ENCODE results near the gene DIP2B. TPM values are rescaled to one million over a fixed set of nuclear protein-coding genes. Genes with fewer than 3 reads are reported as not detected.
"Not testable (repeated sequence)": the region's sequence is repeated elsewhere in the genome, so short reads cannot be mapped to it uniquely, and the experiment has no call there.

Gene DIP2B
- total RNA-seq, 1 experiment from 2014 or later = 26.1 TPM

- H3K36me3 Mint-ChIP-seq = peaks cover 6% of the 10 kb centered on the region
- H3K4me3 Mint-ChIP-seq = no peak overlapping the region
- ChIA-PET CTCF (interaction anchor here (0.7 kb wide), 2 partner anchors 117 to 210 kb away, joined by 3 read pairs; no protein-coding TSS in a partner anchor), POLR2A (no interaction called here)
- H3K27ac Mint-ChIP-seq = peak overlapping the region; percentile 57; the same call in 1 of the 2 replicates
- no peak for TF ChIP-seq EMX1 (CRISPR knock-in tag; IDR thresholded peaks at IDR 0.05)
- no peak for TF ChIP-seq ZNF263 (CRISPR knock-in tag; IDR thresholded peaks at IDR 0.05; ENCODE audit: low read depth)
- no peak for TF ChIP-seq FOXK1 (CRISPR knock-in tag; IDR thresholded peaks at IDR 0.05)
- TF ChIP-seq TEAD4 (CRISPR knock-in tag; IDR thresholded peaks at IDR 0.05) = no peak
- TF ChIP-seq, protein P1, sequence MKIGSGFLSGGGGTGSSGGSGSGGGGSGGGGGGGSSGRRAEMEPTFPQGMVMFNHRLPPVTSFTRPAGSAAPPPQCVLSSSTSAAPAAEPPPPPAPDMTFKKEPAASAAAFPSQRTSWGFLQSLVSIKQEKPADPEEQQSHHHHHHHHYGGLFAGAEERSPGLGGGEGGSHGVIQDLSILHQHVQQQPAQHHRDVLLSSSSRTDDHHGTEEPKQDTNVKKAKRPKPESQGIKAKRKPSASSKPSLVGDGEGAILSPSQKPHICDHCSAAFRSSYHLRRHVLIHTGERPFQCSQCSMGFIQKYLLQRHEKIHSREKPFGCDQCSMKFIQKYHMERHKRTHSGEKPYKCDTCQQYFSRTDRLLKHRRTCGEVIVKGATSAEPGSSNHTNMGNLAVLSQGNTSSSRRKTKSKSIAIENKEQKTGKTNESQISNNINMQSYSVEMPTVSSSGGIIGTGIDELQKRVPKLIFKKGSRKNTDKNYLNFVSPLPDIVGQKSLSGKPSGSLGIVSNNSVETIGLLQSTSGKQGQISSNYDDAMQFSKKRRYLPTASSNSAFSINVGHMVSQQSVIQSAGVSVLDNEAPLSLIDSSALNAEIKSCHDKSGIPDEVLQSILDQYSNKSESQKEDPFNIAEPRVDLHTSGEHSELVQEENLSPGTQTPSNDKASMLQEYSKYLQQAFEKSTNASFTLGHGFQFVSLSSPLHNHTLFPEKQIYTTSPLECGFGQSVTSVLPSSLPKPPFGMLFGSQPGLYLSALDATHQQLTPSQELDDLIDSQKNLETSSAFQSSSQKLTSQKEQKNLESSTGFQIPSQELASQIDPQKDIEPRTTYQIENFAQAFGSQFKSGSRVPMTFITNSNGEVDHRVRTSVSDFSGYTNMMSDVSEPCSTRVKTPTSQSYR (CRISPR knock-in tag; IDR thresholded peaks at IDR 0.05) = no peak
- no peak for TF ChIP-seq ERG (CRISPR knock-in tag; IDR thresholded peaks at IDR 0.05)
- no peak for TF ChIP-seq ZNF121 (CRISPR knock-in tag; IDR thresholded peaks at IDR 0.05)
- DNase-seq (ENCODE audit: low spot score) = no peak
- no peak for ATAC-seq
- H3K27me3 Mint-ChIP-seq (ENCODE audit: low read depth) = no peaks in the 10 kb centered on the region
- H3K4me1 Mint-ChIP-seq = peaks cover 7% of the 10 kb centered on the region
- H3K9me3 Mint-ChIP-seq = no peaks in the 10 kb centered on the region
These were observed 15.8 kb downstream of the DIP2B start for GRCh38 chr12:50520416-50521207.

DNA sequence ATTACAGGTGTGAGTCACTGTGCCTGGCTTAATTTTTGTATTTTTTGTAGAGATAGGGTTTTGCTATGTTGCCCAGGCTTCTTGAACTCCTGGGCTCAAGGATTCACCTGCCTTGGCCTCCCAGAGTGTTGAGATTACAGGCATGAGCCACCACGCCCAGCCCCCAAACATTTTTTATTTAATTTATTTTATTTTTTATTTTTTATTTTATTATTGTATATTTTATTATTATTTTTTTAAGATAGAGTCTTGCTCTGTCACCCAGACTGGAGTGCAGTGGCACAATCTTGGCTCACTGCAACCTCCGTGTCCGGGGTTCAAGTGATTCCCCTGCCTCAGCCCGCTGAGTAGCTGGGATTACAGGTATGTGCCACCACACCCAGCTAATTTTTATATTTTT lies 17.0 kb downstream of the DIP2B start:
- DNase-seq (ENCODE audit: low spot score); H3K27me3 Mint-ChIP-seq (ENCODE audit: low read depth); H3K27ac Mint-ChIP-seq; H3K36me3 Mint-ChIP-seq; ATAC-seq; H3K9me3 Mint-ChIP-seq; H3K4me3 Mint-ChIP-seq: not testable (repeated sequence)
- peaks cover 16% of the 10 kb centered on the region for H3K4me1 Mint-ChIP-seq
- POLR2A ChIA-PET = interaction anchor here (0.7 kb wide), 1 partner anchor 394 kb away, joined by 5 read pairs; no protein-coding TSS in a partner anchor
- peak; percentile 94 for TF ChIP-seq HMGA2 (CRISPR knock-in tag; IDR thresholded peaks at IDR 0.05)
- CTCF ChIA-PET = interaction anchor here (0.7 to 1.2 kb wide), 2 partner anchors 9 to 424 kb away, joined by 4 read pairs; no protein-coding TSS in a partner anchor

- Mint-ChIP-seq H3K27ac (no peak overlapping the region), H3K27me3 (ENCODE audit: low read depth) (no peaks in the 10 kb centered on the region), H3K36me3 (no peaks in the 10 kb centered on the region; the same call in 1 of the 2 replicates), H3K4me1 (peaks cover 17% of the 10 kb centered on the region), H3K4me3 (no peak overlapping the region), H3K9me3 (no peaks in the 10 kb centered on the region)
- no peak for DNase-seq (ENCODE audit: low spot score)
- POLR2A ChIA-PET = interaction anchor here (0.5 to 0.6 kb wide), 3 partner anchors 10 to 254 kb away, joined by 3 to 5 read pairs (median 3); no protein-coding TSS in a partner anchor
- CTCF ChIA-PET = interaction anchor here (1.0 to 1.4 kb wide), 4 partner anchors 14 to 116 kb away, joined by 3 to 4 read pairs (median 4); no protein-coding TSS in a partner anchor
- no peak for ATAC-seq
- TF ChIP-seq NR1H2 (CRISPR knock-in tag; IDR thresholded peaks at IDR 0.05) (no peak), MXD4 (CRISPR knock-in tag; IDR thresholded peaks at IDR 0.05; ENCODE audit: borderline replicate concordance) (no peak), NFATC4 (CRISPR knock-in tag; IDR thresholded peaks at IDR 0.05) (no peak), ATF2 (CRISPR knock-in tag; IDR thresholded peaks at IDR 0.05; ENCODE audit: borderline replicate concordance, low read depth) (no peak), CTCF (IDR thresholded peaks at IDR 0.05) (no peak), ZBTB21 (CRISPR knock-in tag; IDR thresholded peaks at IDR 0.05; ENCODE audit: borderline replicate concordance) (no peak), ZNF416 (CRISPR knock-in tag; IDR thresholded peaks at IDR 0.05) (no peak), TP53 (CRISPR knock-in tag; IDR thresholded peaks at IDR 0.05) (no peak)
- TF ChIP-seq, protein P2, sequence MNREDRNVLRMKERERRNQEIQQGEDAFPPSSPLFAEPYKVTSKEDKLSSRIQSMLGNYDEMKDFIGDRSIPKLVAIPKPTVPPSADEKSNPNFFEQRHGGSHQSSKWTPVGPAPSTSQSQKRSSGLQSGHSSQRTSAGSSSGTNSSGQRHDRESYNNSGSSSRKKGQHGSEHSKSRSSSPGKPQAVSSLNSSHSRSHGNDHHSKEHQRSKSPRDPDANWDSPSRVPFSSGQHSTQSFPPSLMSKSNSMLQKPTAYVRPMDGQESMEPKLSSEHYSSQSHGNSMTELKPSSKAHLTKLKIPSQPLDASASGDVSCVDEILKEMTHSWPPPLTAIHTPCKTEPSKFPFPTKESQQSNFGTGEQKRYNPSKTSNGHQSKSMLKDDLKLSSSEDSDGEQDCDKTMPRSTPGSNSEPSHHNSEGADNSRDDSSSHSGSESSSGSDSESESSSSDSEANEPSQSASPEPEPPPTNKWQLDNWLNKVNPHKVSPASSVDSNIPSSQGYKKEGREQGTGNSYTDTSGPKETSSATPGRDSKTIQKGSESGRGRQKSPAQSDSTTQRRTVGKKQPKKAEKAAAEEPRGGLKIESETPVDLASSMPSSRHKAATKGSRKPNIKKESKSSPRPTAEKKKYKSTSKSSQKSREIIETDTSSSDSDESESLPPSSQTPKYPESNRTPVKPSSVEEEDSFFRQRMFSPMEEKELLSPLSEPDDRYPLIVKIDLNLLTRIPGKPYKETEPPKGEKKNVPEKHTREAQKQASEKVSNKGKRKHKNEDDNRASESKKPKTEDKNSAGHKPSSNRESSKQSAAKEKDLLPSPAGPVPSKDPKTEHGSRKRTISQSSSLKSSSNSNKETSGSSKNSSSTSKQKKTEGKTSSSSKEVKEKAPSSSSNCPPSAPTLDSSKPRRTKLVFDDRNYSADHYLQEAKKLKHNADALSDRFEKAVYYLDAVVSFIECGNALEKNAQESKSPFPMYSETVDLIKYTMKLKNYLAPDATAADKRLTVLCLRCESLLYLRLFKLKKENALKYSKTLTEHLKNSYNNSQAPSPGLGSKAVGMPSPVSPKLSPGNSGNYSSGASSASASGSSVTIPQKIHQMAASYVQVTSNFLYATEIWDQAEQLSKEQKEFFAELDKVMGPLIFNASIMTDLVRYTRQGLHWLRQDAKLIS (CRISPR knock-in tag; IDR thresholded peaks at IDR 0.05; ENCODE audit: borderline replicate concordance) = no peak
These were observed 19.0 kb downstream of the DIP2B start for GRCh38 chr12:50523772-50524171.
